HG03439 (cell line): ENCODE data around the gene COL9A3.

Experiments
- ATAC-seq: cut with Tn5 transposase; IDR thresholded peaks from one replicate; pipeline ENCODE4 v1.9.1; 2021; ENCODE audit warnings: mild to moderate bottlenecking, moderate library complexity; ENCODE audit not compliant: unreplicated experiment

COL9A3 gene

GRCh38 chr20:62809530-62810428, 7.1 kb upstream of the COL9A3 start:
- no peak for ATAC-seq

GRCh38 chr20:62811320-62811719, 5.5 kb upstream of the COL9A3 start:
- no peak for ATAC-seq

- no peak for ATAC-seq
Measured at GRCh38 chr20:62811720-62812119, 5.1 kb upstream of the COL9A3 start.

GRCh38 chr20:62812181-62812906, 4.5 kb upstream of the COL9A3 start:
- no peak for ATAC-seq

GRCh38 chr20:62812907-62813200, 4.0 kb upstream of the COL9A3 start:
- no peak for ATAC-seq

- ATAC-seq, result no peak
Measured at GRCh38 chr20:62813588-62813987, 3.3 kb upstream of the COL9A3 start.

- ATAC-seq, result no peak
Measured at GRCh38 chr20:62814060-62814708, 2.7 kb upstream of the COL9A3 start.

GRCh38 chr20:62814709-62815065, 2.2 kb upstream of the COL9A3 start:
- no peak for ATAC-seq

- ATAC-seq, result no peak
Measured at GRCh38 chr20:62815066-62815991, 1.5 kb upstream of the COL9A3 start.

- ATAC-seq, result no peak
Measured at GRCh38 chr20:62816031-62816883, 593 bp upstream of the COL9A3 start.

GRCh38 chr20:62817975-62818591, 1.2 kb downstream of the COL9A3 start:
- ATAC-seq, result no peak

- ATAC-seq, result no peak
Measured at GRCh38 chr20:62818592-62819493, 2.0 kb downstream of the COL9A3 start.

- ATAC-seq, result no peak
Measured at GRCh38 chr20:62819494-62820174, 2.8 kb downstream of the COL9A3 start.

GRCh38 chr20:62820208-62820961, 3.5 kb downstream of the COL9A3 start:
- ATAC-seq, result no peak

GRCh38 chr20:62820962-62821725, 4.3 kb downstream of the COL9A3 start:
- no peak for ATAC-seq

GRCh38 chr20:62821726-62822210, 4.9 kb downstream of the COL9A3 start:
- no peak for ATAC-seq
